Measurements from ENCODE around the gene IL1RAPL1. TPM values are rescaled to one million over a fixed set of nuclear protein-coding genes. Genes with fewer than 3 reads are reported as not detected.

The IL1RAPL1 gene
- total RNA-seq, 4 donors from 2014 or later, result 0.13 TPM; not detected in 3

DNA sequence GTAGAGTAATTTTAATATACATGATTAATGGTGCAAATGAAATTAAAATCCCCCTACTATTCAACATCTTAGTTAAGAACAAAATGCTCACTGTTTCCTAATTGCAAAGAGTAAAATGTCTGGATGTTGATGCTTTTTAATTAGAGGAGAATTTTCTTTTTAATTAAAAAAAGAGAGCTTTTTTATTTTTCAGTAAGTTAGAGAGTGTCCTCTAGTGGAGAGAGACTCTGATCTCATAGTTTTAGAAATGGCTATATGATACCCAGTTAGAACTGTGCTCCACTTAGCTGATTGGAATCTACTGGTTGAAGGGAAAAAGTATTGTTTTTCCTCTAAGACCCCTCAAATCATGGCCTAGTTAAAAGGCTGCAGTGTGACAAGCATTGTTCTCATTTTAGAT lies 1316.1 kb downstream of the IL1RAPL1 start:
- DNase-seq (ENCODE audit: low spot score in 2 of 2), result no peak
- TF ChIP-seq POLR2A (IDR thresholded peaks at IDR 0.05), result no peak
- TF ChIP-seq POLR2AphosphoS5 (IDR thresholded peaks at IDR 0.05), result no peak
- TF ChIP-seq EP300 (IDR thresholded peaks at IDR 0.05), result no peak
- TF ChIP-seq CTCF (IDR thresholded peaks at IDR 0.05), result no peak
- Histone ChIP-seq H3K4me1 (no peaks in the 10 kb centered on the region), H3K27ac (no peak overlapping the region), H3K4me3 (no peak overlapping the region), H3K27me3 (no peaks in the 10 kb centered on the region), H3K36me3 (no peaks in the 10 kb centered on the region), H3K9me3 (no peaks in the 10 kb centered on the region)

GRCh38 chrX:29911673-29912072 lies 1324.4 kb downstream of the IL1RAPL1 start:
- no peak for TF ChIP-seq EP300 (IDR thresholded peaks at IDR 0.05)
- no peak for TF ChIP-seq CTCF (IDR thresholded peaks at IDR 0.05)
- TF ChIP-seq POLR2AphosphoS5 (IDR thresholded peaks at IDR 0.05), result no peak
- TF ChIP-seq POLR2A (IDR thresholded peaks at IDR 0.05), result no peak
- no peaks in the 10 kb centered on the region for H3K27me3 ChIP-seq
- H3K9me3 ChIP-seq, result no peaks in the 10 kb centered on the region
- no peaks in the 10 kb centered on the region for H3K4me1 ChIP-seq
- H3K27ac ChIP-seq, result no peak overlapping the region
- no peak overlapping the region for H3K4me3 ChIP-seq
- H3K36me3 ChIP-seq, result no peaks in the 10 kb centered on the region
- 54% methylated on average over 4 of the region's 4 CpGs for WGBS
- no peak for DNase-seq (ENCODE audit: low spot score in 2 of 2)

DNA sequence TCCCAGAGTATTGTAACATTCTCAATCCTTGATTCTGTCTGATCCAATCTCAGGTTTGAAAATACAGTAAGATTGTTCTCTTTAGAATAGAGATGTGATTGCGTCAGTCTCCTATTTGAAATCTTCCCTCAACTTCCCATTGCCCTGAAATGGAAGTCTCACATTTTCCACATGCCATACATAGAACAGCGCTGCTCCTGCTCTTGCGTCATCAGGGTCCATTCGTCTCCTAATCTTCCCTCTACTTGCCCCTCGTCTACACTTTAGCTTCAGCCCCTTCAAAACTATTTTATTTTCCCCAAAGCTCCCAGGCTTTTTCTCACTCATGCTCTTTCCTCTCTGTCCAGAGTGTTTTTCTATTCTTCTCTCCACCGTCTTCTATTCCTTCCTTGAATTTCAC lies 1326.4 kb downstream of the IL1RAPL1 start:
- TF ChIP-seq EP300 (IDR thresholded peaks at IDR 0.05) (no peak), POLR2A (IDR thresholded peaks at IDR 0.05) (no peak), POLR2AphosphoS5 (IDR thresholded peaks at IDR 0.05) (no peak), CTCF (IDR thresholded peaks at IDR 0.05) (no peak)
- Histone ChIP-seq H3K27ac (no peak overlapping the region), H3K27me3 (no peaks in the 10 kb centered on the region), H3K4me3 (no peak overlapping the region), H3K4me1 (no peaks in the 10 kb centered on the region), H3K36me3 (no peaks in the 10 kb centered on the region), H3K9me3 (no peaks in the 10 kb centered on the region)
- 73% methylated on average over 6 of the region's 6 CpGs for WGBS
- DNase-seq (ENCODE audit: low spot score in 2 of 2), result no peak

GRCh38 chrX:29922607-29923006 lies 1335.4 kb downstream of the IL1RAPL1 start:
- Histone ChIP-seq H3K27me3 (no peaks in the 10 kb centered on the region), H3K27ac (no peak overlapping the region), H3K4me1 (no peaks in the 10 kb centered on the region), H3K4me3 (no peak overlapping the region), H3K9me3 (no peaks in the 10 kb centered on the region), H3K36me3 (no peaks in the 10 kb centered on the region)
- no peak for TF ChIP-seq CTCF (IDR thresholded peaks at IDR 0.05)
- no peak for TF ChIP-seq POLR2AphosphoS5 (IDR thresholded peaks at IDR 0.05)
- TF ChIP-seq EP300 (IDR thresholded peaks at IDR 0.05), result no peak
- 58% methylated on average over 1 of the region's 1 CpG for WGBS
- no peak for DNase-seq (ENCODE audit: low spot score in 2 of 2)

DNA sequence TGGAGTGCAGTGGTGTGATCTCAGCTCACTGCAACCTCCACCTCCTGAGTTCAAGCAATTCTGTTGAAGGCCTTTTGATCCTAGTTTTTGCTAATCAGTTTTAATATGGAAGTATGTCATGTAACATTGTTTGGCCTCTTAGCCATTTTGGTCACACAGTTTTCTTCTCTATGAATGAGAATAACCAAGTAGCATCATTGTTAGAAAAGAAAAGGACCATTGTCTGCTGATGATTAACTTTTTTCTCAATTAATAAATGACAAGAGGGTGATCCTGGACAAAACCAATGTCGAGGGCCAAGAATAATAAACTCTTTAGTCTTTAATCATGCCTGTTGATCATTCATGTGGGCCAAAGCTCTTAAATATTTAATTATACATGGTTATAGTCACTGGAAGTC lies 1338.8 kb downstream of the IL1RAPL1 start:
- H3K9me3 ChIP-seq, result no peaks in the 10 kb centered on the region
- WGBS, result 64% methylated on average over 1 of the region's 1 CpG
- H3K27ac ChIP-seq, result no peak overlapping the region
- no peaks in the 10 kb centered on the region for H3K27me3 ChIP-seq
- no peaks in the 10 kb centered on the region for H3K4me1 ChIP-seq
- no peak for DNase-seq (ENCODE audit: low spot score in 2 of 2)
- H3K4me3 ChIP-seq, result no peak overlapping the region
- no peaks in the 10 kb centered on the region for H3K36me3 ChIP-seq
- TF ChIP-seq CTCF (IDR thresholded peaks at IDR 0.05) (no peak), POLR2AphosphoS5 (IDR thresholded peaks at IDR 0.05) (no peak), EP300 (IDR thresholded peaks at IDR 0.05) (no peak), POLR2A (IDR thresholded peaks at IDR 0.05) (no peak)

All from suprapubic skin (tissue), 4 donors.